AG10803 (cell line): ENCODE data around the gene TOMM34.
A peak's percentile ranks its signal among the peaks of the same experiment; 100 is the strongest.

ENCODE experiments used
- DNase-seq: peaks from one replicate; pipeline ENCODE4 v3.0.0; 2010; ENCODE audit warnings: low read depth
- H3K4me3 ChIP-seq: 2 replicates; pipeline ENCODE4 v1.5.1; 2011; ENCODE audit warnings: mild to moderate bottlenecking, low read length, control low read depth
- CTCF ChIP-seq: conservative IDR thresholded peaks from 2 replicates; pipeline ENCODE4 v1.5.1; 2011; ENCODE audit warnings: mild to moderate bottlenecking, low read length, control low read depth, inconsistent platforms

TOMM34 gene

GRCh38 chr20:44896583-44896982 is 63.6 kb downstream of the TOMM34 start:
- DNase-seq, result peak; percentile 58
- TF ChIP-seq CTCF, result no peak
- H3K4me3 ChIP-seq, result no peak overlapping the region

GRCh38 chr20:44894959-44895358 is 65.2 kb downstream of the TOMM34 start:
- DNase-seq, result no peak
- TF ChIP-seq CTCF, result no peak
- H3K4me3 ChIP-seq, result no peak overlapping the region
